Progenitor cell of endocrine pancreas (in vitro differentiated cells): ENCODE measurements around the gene ARSG. TPM values are rescaled to one million over a fixed set of nuclear protein-coding genes. Genes with fewer than 3 reads are reported as not detected.
A peak's percentile ranks its signal among the peaks of the same experiment; 100 is the strongest.

Experiments
- DNase-seq: peaks from one replicate; pipeline ENCODE4 v3.0.0; 2021; ENCODE audit warnings: low spot score; ENCODE audit not compliant: unreplicated experiment
- H3K27ac Mint-ChIP-seq: 2 replicates; pipeline ENCODE4 v1.8.0; 2021; ENCODE audit warnings: mild to moderate bottlenecking, moderate library complexity, mixed read lengths
- H3K27me3 Mint-ChIP-seq: 2 replicates; pipeline ENCODE4 v1.8.0; 2021; ENCODE audit warnings: mixed read lengths
- H3K36me3 Mint-ChIP-seq: 2 replicates; pipeline ENCODE4 v1.8.0; 2022; ENCODE audit warnings: mixed read lengths; ENCODE audit not compliant: insufficient read depth
- H3K4me1 Mint-ChIP-seq: 2 replicates; pipeline ENCODE4 v1.8.0; 2021; ENCODE audit warnings: low read depth, mixed read lengths
- H3K4me3 Mint-ChIP-seq: 2 replicates; pipeline ENCODE4 v1.8.0; 2021; ENCODE audit warnings: low read depth, mild to moderate bottlenecking, moderate library complexity, mixed read lengths
- H3K9me3 Mint-ChIP-seq: 2 replicates; pipeline ENCODE4 v1.8.0; 2021; ENCODE audit warnings: low read depth, mixed read lengths
- total RNA-seq: library from RNA; stranded (reverse); gene quantifications from 2 replicates; pipeline ENCODE4 v1.2.1, GENCODE V29; 2021
- TF ChIP-seq, protein P1 (sequence below): fragments of 200-600 bp; sonication (generic); IDR thresholded peaks from one replicate; pipeline ENCODE4 v1.5.0; 2021; ENCODE audit warnings: antibody characterized with exemption, mild to moderate bottlenecking; ENCODE audit not compliant: unreplicated experiment

The ARSG gene
- total RNA-seq, 1 donor from 2014 or later, result 2.6 TPM

DNA sequence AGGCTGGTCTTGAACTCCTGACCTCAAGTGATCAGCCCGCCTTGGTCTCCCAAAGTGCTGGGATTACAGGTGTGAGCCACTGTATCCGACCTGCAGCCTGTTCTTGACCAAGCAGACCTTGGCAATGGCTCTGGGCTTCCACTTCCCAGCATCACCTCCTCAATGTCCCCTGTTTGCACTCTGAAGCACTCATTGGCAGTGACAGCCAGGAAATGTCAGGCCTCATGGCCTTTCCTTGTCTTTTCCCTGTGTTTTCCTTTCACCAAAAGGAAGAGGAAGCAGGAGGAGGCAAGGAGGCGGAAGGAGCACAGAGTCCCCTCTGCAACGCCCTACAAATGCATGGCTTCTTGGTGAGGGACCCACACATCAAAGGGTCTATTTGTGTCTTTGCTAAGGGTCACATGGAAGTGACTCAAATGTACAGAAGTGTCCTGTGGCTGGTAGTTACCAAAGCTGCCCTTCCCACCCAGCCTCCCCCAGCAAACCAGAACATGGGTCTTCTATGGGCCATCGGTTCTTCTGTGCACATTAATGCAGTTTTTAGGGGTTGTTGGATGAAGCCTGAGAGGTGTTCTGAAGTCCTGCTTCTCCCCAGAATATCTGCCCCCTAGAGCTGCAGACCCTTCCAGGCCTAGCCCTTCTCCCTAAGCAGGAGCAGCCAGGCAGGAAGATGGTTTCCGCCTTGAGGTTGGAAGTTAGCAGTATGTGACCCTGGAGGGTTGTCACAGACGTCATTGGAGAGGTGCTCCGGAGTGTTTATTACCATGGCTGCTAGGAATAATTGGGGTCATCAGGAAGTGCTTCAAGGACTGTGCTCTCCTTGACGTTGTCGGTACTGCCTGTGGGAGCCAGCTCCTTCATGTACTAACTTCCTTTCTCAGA lies 105.2 kb downstream of the ARSG start:
- H3K4me1 Mint-ChIP-seq, result peaks cover 2% of the 10 kb centered on the region
- H3K4me3 Mint-ChIP-seq, result no peak overlapping the region
- TF ChIP-seq, protein P1, sequence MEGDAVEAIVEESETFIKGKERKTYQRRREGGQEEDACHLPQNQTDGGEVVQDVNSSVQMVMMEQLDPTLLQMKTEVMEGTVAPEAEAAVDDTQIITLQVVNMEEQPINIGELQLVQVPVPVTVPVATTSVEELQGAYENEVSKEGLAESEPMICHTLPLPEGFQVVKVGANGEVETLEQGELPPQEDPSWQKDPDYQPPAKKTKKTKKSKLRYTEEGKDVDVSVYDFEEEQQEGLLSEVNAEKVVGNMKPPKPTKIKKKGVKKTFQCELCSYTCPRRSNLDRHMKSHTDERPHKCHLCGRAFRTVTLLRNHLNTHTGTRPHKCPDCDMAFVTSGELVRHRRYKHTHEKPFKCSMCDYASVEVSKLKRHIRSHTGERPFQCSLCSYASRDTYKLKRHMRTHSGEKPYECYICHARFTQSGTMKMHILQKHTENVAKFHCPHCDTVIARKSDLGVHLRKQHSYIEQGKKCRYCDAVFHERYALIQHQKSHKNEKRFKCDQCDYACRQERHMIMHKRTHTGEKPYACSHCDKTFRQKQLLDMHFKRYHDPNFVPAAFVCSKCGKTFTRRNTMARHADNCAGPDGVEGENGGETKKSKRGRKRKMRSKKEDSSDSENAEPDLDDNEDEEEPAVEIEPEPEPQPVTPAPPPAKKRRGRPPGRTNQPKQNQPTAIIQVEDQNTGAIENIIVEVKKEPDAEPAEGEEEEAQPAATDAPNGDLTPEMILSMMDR, result no peak
- peaks cover 6% of the 10 kb centered on the region for H3K27me3 Mint-ChIP-seq
- no peak overlapping the region for H3K27ac Mint-ChIP-seq
- H3K9me3 Mint-ChIP-seq, result no peaks in the 10 kb centered on the region
- no peaks in the 10 kb centered on the region for H3K36me3 Mint-ChIP-seq
- DNase-seq, result no peak

- Mint-ChIP-seq H3K27ac (no peak overlapping the region), H3K4me1 (peaks cover 2% of the 10 kb centered on the region), H3K9me3 (no peaks in the 10 kb centered on the region), H3K36me3 (no peaks in the 10 kb centered on the region), H3K4me3 (no peak overlapping the region), H3K27me3 (peaks cover 6% of the 10 kb centered on the region)
- DNase-seq, result no peak
- TF ChIP-seq, protein P1, result no peak
Observed at GRCh38 chr17:68397108-68397536, 105.8 kb downstream of the ARSG start.

- H3K27ac Mint-ChIP-seq, result no peak overlapping the region
- H3K36me3 Mint-ChIP-seq, result no peaks in the 10 kb centered on the region
- H3K4me1 Mint-ChIP-seq, result peaks cover 2% of the 10 kb centered on the region
- peaks cover 6% of the 10 kb centered on the region for H3K27me3 Mint-ChIP-seq
- no peak overlapping the region for H3K4me3 Mint-ChIP-seq
- TF ChIP-seq, protein P1, result peak; percentile 74
- peak; percentile 45 for DNase-seq
- H3K9me3 Mint-ChIP-seq, result peaks cover under 1% of the 10 kb centered on the region
Observed at GRCh38 chr17:68398691-68399637, 107.7 kb downstream of the ARSG start.

GRCh38 chr17:68399638-68400403 lies 108.5 kb downstream of the ARSG start:
- H3K4me1 Mint-ChIP-seq, result peaks cover 2% of the 10 kb centered on the region
- DNase-seq, result no peak

More at GRCh38 chr17:68399638-68400403, 108.5 kb downstream of the ARSG start:
- H3K9me3 Mint-ChIP-seq, result peaks cover 9% of the 10 kb centered on the region
- TF ChIP-seq, protein P1, result no peak
- no peak overlapping the region for H3K27ac Mint-ChIP-seq
- peaks cover 6% of the 10 kb centered on the region for H3K27me3 Mint-ChIP-seq
- H3K36me3 Mint-ChIP-seq, result peaks cover 2% of the 10 kb centered on the region
- H3K4me3 Mint-ChIP-seq, result no peak overlapping the region
